Middle frontal gyrus (tissue), 1 donor: ENCODE measurements around the gene GTF2H2.
"Not testable (repeated sequence)": the region's sequence is repeated elsewhere in the genome, so short reads cannot be mapped to it uniquely, and the experiment has no call there.

Experiments used
- DNase-seq: peaks from one replicate; pipeline ENCODE4 v3.0.0-alpha.2; 2015; ENCODE audit warnings: low spot score; ENCODE audit errors: extremely low spot score

GTF2H2 gene

GRCh38 chr5:71067262-71067928 lies at the start of gene GTF2H2:
TSS of gene GTF2H2 (minus strand) at chr5:71067676. CDS start at chr5:71062763, 4,913 bp downstream.
- DNase-seq = not testable (repeated sequence)

GRCh38 chr5:71109730-71110275 lies 42.3 kb upstream of the GTF2H2 start:
- DNase-seq = not testable (repeated sequence)

GRCh38 chr5:71099996-71100395 lies 32.5 kb upstream of the GTF2H2 start:
- not testable (repeated sequence) for DNase-seq

- DNase-seq = not testable (repeated sequence)
Observed at GRCh38 chr5:71097930-71098203, 30.4 kb upstream of the GTF2H2 start.

- DNase-seq = not testable (repeated sequence)
Observed at GRCh38 chr5:71097173-71097929, 29.9 kb upstream of the GTF2H2 start.

GRCh38 chr5:71089773-71090172 lies 22.3 kb upstream of the GTF2H2 start:
- DNase-seq = not testable (repeated sequence)

GRCh38 chr5:71088754-71089153 lies 21.3 kb upstream of the GTF2H2 start:
- DNase-seq = not testable (repeated sequence)

GRCh38 chr5:71086145-71086544 lies 18.7 kb upstream of the GTF2H2 start:
- DNase-seq = not testable (repeated sequence)

GRCh38 chr5:71084280-71085063 lies 17.0 kb upstream of the GTF2H2 start:
- not testable (repeated sequence) for DNase-seq

GRCh38 chr5:71082898-71083297 lies 15.4 kb upstream of the GTF2H2 start:
- DNase-seq = not testable (repeated sequence)

- not testable (repeated sequence) for DNase-seq
Observed at GRCh38 chr5:71082340-71082739, 14.9 kb upstream of the GTF2H2 start.

GRCh38 chr5:71061322-71061721 lies 6.2 kb downstream of the GTF2H2 start:
- DNase-seq = not testable (repeated sequence)

GRCh38 chr5:71059426-71059825 lies 8.1 kb downstream of the GTF2H2 start:
- DNase-seq = not testable (repeated sequence)

GRCh38 chr5:71044808-71045207 lies 22.7 kb downstream of the GTF2H2 start:
- not testable (repeated sequence) for DNase-seq

GRCh38 chr5:71044128-71044527 lies 23.3 kb downstream of the GTF2H2 start:
- not testable (repeated sequence) for DNase-seq

- not testable (repeated sequence) for DNase-seq
Observed at GRCh38 chr5:71031046-71031776, 36.3 kb downstream of the GTF2H2 start.

- not testable (repeated sequence) for DNase-seq
Observed at GRCh38 chr5:71025289-71025953, 42.1 kb downstream of the GTF2H2 start, which contains the start of gene NAIP. TSS of gene NAIP (minus strand) at chr5:71025339. CDS start at chr5:71012915, 12,424 bp downstream.

- DNase-seq = not testable (repeated sequence)
Observed at GRCh38 chr5:71020643-71021042, 46.8 kb downstream of the GTF2H2 start.

- DNase-seq = not testable (repeated sequence)
Observed at GRCh38 chr5:71018376-71019005, 49.0 kb downstream of the GTF2H2 start.

- DNase-seq = no peak
Observed at GRCh38 chr5:71014176-71014575, 53.3 kb downstream of the GTF2H2 start.
